HEK293 (cell line): ENCODE data around the gene SIGLEC6.

Experiments used
- CTCF ChIA-PET: fragments of 350-600 bp; formaldehyde crosslinking; extraction: SDS; loops from one replicate; lab custom pipeline; 2021; ENCODE audit warnings: antibody characterized with exemption; lab: Yijun Ruan, JAX
- POLR2A ChIA-PET: fragments of 300-600 bp; formaldehyde crosslinking; extraction: SDS; loops from one replicate; lab custom pipeline; 2020; ENCODE audit warnings: antibody characterized with exemption, inconsistent platforms; lab: Yijun Ruan, JAX
- H3K27ac ChIP-seq: fragments of 200-500 bp; sonication (Bioruptor generic); 2 replicates; pipeline ENCODE4 v1.5.1; 2014; ENCODE audit warnings: low read depth, low read length, control low read depth, inconsistent platforms; ENCODE audit errors: extremely low read depth
- H3K36me3 ChIP-seq, 2 experiments: fragments of 200-500 bp in 1 of 2; sonication (Bioruptor generic) in 1 of 2; 1 replicate in 1 of 2; 2 replicates in 1 of 2; pipeline ENCODE4 v1.5.1; 2014 to 2017; ENCODE audit warnings: inconsistent platforms in 2 of 2, low read length in 2 of 2; ENCODE audit not compliant: control insufficient read depth in 2 of 2, insufficient read depth in 1 of 2
- H3K4me1 ChIP-seq: fragments of 200-500 bp; sonication (Bioruptor generic); 2 replicates; pipeline ENCODE4 v1.5.1; 2014; ENCODE audit warnings: mild to moderate bottlenecking, low read length, inconsistent platforms; ENCODE audit not compliant: control insufficient read depth, insufficient read depth
- H3K4me3 ChIP-seq: 2 replicates; pipeline ENCODE4 v1.5.1; 2011; ENCODE audit warnings: low read depth, mild to moderate bottlenecking, control low read depth, low read length, moderate library complexity
- H3K9me3 ChIP-seq: fragments of 200-500 bp; sonication (Bioruptor generic); 2 replicates; pipeline ENCODE4 v1.5.1; 2014; ENCODE audit warnings: low read depth, low read length, inconsistent platforms; ENCODE audit not compliant: control insufficient read depth, insufficient read depth
- GFI1B ChIP-seq: fragments of 450-650 bp; formaldehyde crosslinking; IDR thresholded peaks from 2 replicates; pipeline ENCODE4 v1.5.1; 2016; ENCODE audit warnings: missing biosample characterization, missing genetic modification characterization
- GLI4 ChIP-seq: fragments of 450-650 bp; formaldehyde crosslinking; IDR thresholded peaks from 2 replicates; pipeline ENCODE4 v1.5.1; 2016; ENCODE audit warnings: missing biosample characterization, missing genetic modification characterization
- KLF10 ChIP-seq: fragments of 450-650 bp; IDR thresholded peaks from 2 replicates; pipeline ENCODE4 v1.5.1; 2018; ENCODE audit warnings: missing biosample characterization, mild to moderate bottlenecking, missing genetic modification characterization
- KLF16 ChIP-seq: fragments of 450-650 bp; formaldehyde crosslinking; IDR thresholded peaks from 2 replicates; pipeline ENCODE4 v1.5.1; 2017; ENCODE audit warnings: missing biosample characterization, missing genetic modification characterization
- MYNN ChIP-seq: fragments of 450-650 bp; formaldehyde crosslinking; IDR thresholded peaks from 2 replicates; pipeline ENCODE4 v1.5.1; 2016; ENCODE audit warnings: missing biosample characterization, missing genetic modification characterization, borderline replicate concordance
- RBAK ChIP-seq: fragments of 450-650 bp; formaldehyde crosslinking; IDR thresholded peaks from 2 replicates; pipeline ENCODE4 v1.5.1; 2016; ENCODE audit warnings: missing biosample characterization, missing genetic modification characterization
- SCRT1 ChIP-seq: fragments of 450-650 bp; formaldehyde crosslinking; IDR thresholded peaks from 2 replicates; pipeline ENCODE4 v1.5.1; 2016; ENCODE audit warnings: missing biosample characterization, missing genetic modification characterization, borderline replicate concordance
- ZBTB8A ChIP-seq: fragments of 450-650 bp; formaldehyde crosslinking; IDR thresholded peaks from 2 replicates; pipeline ENCODE4 v1.5.1; 2016; ENCODE audit warnings: missing biosample characterization, missing genetic modification characterization
- ZNF18 ChIP-seq: fragments of 450-650 bp; formaldehyde crosslinking; IDR thresholded peaks from 2 replicates; pipeline ENCODE4 v1.5.1; 2016; ENCODE audit warnings: missing biosample characterization, missing genetic modification characterization
- ZNF19 ChIP-seq: fragments of 450-650 bp; formaldehyde crosslinking; IDR thresholded peaks from 2 replicates; pipeline ENCODE4; 2016; ENCODE audit warnings: missing biosample characterization, missing genetic modification characterization, low read depth
- ZNF302 ChIP-seq: fragments of 450-650 bp; formaldehyde crosslinking; IDR thresholded peaks from 2 replicates; pipeline ENCODE4 v1.5.1; 2016; ENCODE audit warnings: missing biosample characterization, missing genetic modification characterization, low read depth
- ZNF350 ChIP-seq: fragments of 450-650 bp; formaldehyde crosslinking; IDR thresholded peaks from 2 replicates; pipeline ENCODE4 v1.5.0; 2017; ENCODE audit warnings: missing biosample characterization, mild to moderate bottlenecking, missing genetic modification characterization
- ZNF37A ChIP-seq: fragments of 450-650 bp; IDR thresholded peaks from 2 replicates; pipeline ENCODE4 v1.5.1; 2018; ENCODE audit warnings: missing biosample characterization, missing genetic modification characterization
- ZNF48 ChIP-seq: fragments of 450-650 bp; formaldehyde crosslinking; IDR thresholded peaks from 2 replicates; pipeline ENCODE4 v1.5.1; 2016; ENCODE audit warnings: missing biosample characterization, missing genetic modification characterization
- ZNF654 ChIP-seq: fragments of 450-650 bp; formaldehyde crosslinking; IDR thresholded peaks from 2 replicates; pipeline ENCODE4 v1.5.1; 2016; ENCODE audit warnings: low read depth, missing biosample characterization, missing genetic modification characterization
- TF ChIP-seq, protein P1 (sequence below): fragments of 450-650 bp; formaldehyde crosslinking; IDR thresholded peaks from 2 replicates; pipeline ENCODE4 v1.5.1; 2016; ENCODE audit warnings: missing biosample characterization, missing genetic modification characterization
- TF ChIP-seq, protein P2 (sequence below): fragments of 450-650 bp; formaldehyde crosslinking; IDR thresholded peaks from 2 replicates; pipeline ENCODE4 v1.5.1; 2017; ENCODE audit warnings: missing biosample characterization, mild to moderate bottlenecking, missing genetic modification characterization, moderate library complexity
- TF ChIP-seq, protein P3 (sequence below): fragments of 450-650 bp; formaldehyde crosslinking; IDR thresholded peaks from 2 replicates; pipeline ENCODE4 v1.5.1; 2016; ENCODE audit warnings: missing biosample characterization, missing genetic modification characterization
- TF ChIP-seq, protein P4 (sequence below): fragments of 450-650 bp; formaldehyde crosslinking; IDR thresholded peaks from 2 replicates; pipeline ENCODE4 v1.5.1; 2016; ENCODE audit warnings: missing biosample characterization, missing genetic modification characterization, borderline replicate concordance
- TF ChIP-seq, protein P5 (sequence below): fragments of 450-650 bp; IDR thresholded peaks from 2 replicates; pipeline ENCODE4 v1.5.1; 2018; ENCODE audit warnings: missing biosample characterization, missing genetic modification characterization

Gene SIGLEC6

GRCh38 chr19:51473009-51473707 is 58.3 kb downstream of the SIGLEC6 start:
- no peak overlapping the region for H3K4me3 ChIP-seq
- CTCF ChIA-PET, result interaction anchor here (0.6 to 4.7 kb wide), 44 partner anchors 8 to 344 kb away, joined by 3 to 104 read pairs (median 3); partner anchors contain the start of genes HAS1 and NKG7
- no peak for TF ChIP-seq ZBTB8A (tag by site-specific recombination)
- TF ChIP-seq, protein P1, sequence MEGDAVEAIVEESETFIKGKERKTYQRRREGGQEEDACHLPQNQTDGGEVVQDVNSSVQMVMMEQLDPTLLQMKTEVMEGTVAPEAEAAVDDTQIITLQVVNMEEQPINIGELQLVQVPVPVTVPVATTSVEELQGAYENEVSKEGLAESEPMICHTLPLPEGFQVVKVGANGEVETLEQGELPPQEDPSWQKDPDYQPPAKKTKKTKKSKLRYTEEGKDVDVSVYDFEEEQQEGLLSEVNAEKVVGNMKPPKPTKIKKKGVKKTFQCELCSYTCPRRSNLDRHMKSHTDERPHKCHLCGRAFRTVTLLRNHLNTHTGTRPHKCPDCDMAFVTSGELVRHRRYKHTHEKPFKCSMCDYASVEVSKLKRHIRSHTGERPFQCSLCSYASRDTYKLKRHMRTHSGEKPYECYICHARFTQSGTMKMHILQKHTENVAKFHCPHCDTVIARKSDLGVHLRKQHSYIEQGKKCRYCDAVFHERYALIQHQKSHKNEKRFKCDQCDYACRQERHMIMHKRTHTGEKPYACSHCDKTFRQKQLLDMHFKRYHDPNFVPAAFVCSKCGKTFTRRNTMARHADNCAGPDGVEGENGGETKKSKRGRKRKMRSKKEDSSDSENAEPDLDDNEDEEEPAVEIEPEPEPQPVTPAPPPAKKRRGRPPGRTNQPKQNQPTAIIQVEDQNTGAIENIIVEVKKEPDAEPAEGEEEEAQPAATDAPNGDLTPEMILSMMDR (tag by site-specific recombination), result peak; percentile 71
- TF ChIP-seq ZNF654 (tag by site-specific recombination), result peak; percentile 32
- no peaks in the 10 kb centered on the region for H3K4me1 ChIP-seq
- no peaks in the 10 kb centered on the region for H3K9me3 ChIP-seq
- H3K27ac ChIP-seq, result no peak overlapping the region
- no peaks in the 10 kb centered on the region for H3K36me3 ChIP-seq
- POLR2A ChIA-PET, result no interaction called here

DNA sequence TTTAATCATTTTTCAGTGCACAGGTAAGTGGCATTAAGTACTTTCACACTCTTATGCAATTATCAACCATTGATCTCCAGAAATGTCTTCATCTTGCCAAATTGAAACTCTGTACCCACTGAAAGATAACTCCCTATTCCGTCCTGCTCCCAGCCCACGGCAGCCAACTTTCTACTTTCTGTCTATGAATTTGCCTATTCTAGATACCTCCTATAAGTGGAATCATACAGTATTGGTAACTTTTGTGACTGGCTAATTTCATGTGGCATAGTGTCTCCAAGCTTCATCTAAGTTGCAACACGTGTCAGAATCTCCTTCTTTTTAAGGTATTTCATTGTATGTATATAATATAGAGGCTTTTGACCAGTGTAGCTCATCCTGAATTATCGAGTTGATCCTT is 58.9 kb downstream of the SIGLEC6 start:
- no peak overlapping the region for H3K27ac ChIP-seq
- ChIA-PET CTCF (interaction anchor here (0.6 to 4.7 kb wide), 37 partner anchors 8 to 345 kb away, joined by 3 to 104 read pairs (median 3); partner anchors contain the start of genes HAS1 and NKG7), POLR2A (no interaction called here)
- H3K36me3 ChIP-seq, result no peaks in the 10 kb centered on the region
- TF ChIP-seq ZNF350 (tag by site-specific recombination), result no peak
- TF ChIP-seq, protein P2, sequence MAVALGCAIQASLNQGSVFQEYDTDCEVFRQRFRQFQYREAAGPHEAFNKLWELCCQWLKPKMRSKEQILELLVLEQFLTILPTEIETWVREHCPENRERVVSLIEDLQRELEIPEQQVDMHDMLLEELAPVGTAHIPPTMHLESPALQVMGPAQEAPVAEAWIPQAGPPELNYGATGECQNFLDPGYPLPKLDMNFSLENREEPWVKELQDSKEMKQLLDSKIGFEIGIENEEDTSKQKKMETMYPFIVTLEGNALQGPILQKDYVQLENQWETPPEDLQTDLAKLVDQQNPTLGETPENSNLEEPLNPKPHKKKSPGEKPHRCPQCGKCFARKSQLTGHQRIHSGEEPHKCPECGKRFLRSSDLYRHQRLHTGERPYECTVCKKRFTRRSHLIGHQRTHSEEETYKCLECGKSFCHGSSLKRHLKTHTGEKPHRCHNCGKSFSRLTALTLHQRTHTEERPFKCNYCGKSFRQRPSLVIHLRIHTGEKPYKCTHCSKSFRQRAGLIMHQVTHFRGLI, result no peak
- TF ChIP-seq KLF16 (tag by site-specific recombination), result no peak
- TF ChIP-seq, protein P3, sequence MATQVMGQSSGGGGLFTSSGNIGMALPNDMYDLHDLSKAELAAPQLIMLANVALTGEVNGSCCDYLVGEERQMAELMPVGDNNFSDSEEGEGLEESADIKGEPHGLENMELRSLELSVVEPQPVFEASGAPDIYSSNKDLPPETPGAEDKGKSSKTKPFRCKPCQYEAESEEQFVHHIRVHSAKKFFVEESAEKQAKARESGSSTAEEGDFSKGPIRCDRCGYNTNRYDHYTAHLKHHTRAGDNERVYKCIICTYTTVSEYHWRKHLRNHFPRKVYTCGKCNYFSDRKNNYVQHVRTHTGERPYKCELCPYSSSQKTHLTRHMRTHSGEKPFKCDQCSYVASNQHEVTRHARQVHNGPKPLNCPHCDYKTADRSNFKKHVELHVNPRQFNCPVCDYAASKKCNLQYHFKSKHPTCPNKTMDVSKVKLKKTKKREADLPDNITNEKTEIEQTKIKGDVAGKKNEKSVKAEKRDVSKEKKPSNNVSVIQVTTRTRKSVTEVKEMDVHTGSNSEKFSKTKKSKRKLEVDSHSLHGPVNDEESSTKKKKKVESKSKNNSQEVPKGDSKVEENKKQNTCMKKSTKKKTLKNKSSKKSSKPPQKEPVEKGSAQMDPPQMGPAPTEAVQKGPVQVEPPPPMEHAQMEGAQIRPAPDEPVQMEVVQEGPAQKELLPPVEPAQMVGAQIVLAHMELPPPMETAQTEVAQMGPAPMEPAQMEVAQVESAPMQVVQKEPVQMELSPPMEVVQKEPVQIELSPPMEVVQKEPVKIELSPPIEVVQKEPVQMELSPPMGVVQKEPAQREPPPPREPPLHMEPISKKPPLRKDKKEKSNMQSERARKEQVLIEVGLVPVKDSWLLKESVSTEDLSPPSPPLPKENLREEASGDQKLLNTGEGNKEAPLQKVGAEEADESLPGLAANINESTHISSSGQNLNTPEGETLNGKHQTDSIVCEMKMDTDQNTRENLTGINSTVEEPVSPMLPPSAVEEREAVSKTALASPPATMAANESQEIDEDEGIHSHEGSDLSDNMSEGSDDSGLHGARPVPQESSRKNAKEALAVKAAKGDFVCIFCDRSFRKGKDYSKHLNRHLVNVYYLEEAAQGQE (tag by site-specific recombination), result no peak
- TF ChIP-seq ZNF48 (tag by site-specific recombination), result no peak
- no peak for TF ChIP-seq ZNF37A
- TF ChIP-seq ZNF19 (tag by site-specific recombination), result no peak
- no peak for TF ChIP-seq KLF10 (tag by site-specific recombination)
- no peak for TF ChIP-seq SCRT1 (tag by site-specific recombination)
- TF ChIP-seq GLI4 (tag by site-specific recombination), result no peak
- TF ChIP-seq GFI1B (tag by site-specific recombination), result no peak
- TF ChIP-seq ZNF18 (tag by site-specific recombination), result no peak
- TF ChIP-seq, protein P4, sequence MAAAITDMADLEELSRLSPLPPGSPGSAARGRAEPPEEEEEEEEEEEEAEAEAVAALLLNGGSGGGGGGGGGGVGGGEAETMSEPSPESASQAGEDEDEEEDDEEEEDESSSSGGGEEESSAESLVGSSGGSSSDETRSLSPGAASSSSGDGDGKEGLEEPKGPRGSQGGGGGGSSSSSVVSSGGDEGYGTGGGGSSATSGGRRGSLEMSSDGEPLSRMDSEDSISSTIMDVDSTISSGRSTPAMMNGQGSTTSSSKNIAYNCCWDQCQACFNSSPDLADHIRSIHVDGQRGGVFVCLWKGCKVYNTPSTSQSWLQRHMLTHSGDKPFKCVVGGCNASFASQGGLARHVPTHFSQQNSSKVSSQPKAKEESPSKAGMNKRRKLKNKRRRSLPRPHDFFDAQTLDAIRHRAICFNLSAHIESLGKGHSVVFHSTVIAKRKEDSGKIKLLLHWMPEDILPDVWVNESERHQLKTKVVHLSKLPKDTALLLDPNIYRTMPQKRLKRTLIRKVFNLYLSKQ (tag by site-specific recombination), result no peak
- no peak for TF ChIP-seq ZNF302 (tag by site-specific recombination)
- TF ChIP-seq, protein P5, sequence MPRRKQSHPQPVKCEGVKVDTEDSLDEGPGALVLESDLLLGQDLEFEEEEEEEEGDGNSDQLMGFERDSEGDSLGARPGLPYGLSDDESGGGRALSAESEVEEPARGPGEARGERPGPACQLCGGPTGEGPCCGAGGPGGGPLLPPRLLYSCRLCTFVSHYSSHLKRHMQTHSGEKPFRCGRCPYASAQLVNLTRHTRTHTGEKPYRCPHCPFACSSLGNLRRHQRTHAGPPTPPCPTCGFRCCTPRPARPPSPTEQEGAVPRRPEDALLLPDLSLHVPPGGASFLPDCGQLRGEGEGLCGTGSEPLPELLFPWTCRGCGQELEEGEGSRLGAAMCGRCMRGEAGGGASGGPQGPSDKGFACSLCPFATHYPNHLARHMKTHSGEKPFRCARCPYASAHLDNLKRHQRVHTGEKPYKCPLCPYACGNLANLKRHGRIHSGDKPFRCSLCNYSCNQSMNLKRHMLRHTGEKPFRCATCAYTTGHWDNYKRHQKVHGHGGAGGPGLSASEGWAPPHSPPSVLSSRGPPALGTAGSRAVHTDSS (tag by site-specific recombination), result no peak
- TF ChIP-seq MYNN (tag by site-specific recombination), result no peak
- TF ChIP-seq RBAK (tag by site-specific recombination), result no peak
- H3K9me3 ChIP-seq, result no peaks in the 10 kb centered on the region
- H3K4me1 ChIP-seq, result no peaks in the 10 kb centered on the region
- no peak overlapping the region for H3K4me3 ChIP-seq
